AG20443 (cell line): Measurements from ENCODE around the gene HMGCLL1.

Experiments
- DNase-seq: peaks from one replicate; pipeline ENCODE4 v3.0.0; 2012; ENCODE audit warnings: low spot score, mixed read lengths

The HMGCLL1 gene

DNA sequence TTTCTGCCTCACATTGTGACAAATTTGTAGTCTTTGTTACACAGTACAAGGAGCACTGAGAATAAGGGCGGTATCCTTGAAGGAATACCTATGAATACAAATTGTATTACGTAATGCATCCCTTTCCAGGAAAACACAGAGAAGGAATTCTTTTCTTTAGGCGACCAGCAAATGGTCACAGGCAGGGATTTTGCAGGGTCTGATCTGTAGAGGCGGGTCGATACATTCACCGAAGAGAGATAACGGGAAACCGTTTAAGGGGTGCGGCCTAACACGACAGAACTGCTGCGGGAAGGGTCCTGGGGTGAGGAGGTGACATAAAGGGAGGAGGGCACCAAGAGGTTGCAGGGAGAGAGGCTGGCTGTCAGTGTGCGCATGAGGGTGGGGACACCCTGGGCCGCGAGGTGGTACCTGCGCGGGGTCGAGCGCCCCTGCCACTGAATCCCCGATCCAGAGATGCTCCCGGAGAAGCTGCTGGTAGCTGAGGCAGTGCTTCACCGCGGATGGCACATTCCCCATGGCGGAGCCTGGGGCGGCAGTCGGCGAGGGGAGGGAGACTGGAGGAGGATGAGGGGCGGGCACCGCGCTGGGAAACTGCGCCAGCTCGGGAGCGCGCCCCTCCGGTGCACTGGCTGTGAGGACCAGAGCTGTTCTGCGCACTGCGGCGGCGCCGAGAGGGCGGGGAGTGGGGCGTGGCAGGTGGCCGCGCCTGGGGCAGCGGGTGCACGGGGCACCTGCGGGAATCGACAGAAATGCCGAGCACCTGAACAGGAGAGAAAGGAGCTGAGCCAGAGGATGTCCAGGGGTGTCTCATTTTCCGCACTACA, at the start of gene HMGCLL1:
TSS of gene HMGCLL1 (minus strand) at position 656 of the 827 bp plus-strand sequence. CDS start at position 519, 137 bp downstream.
- peak; percentile 8 for DNase-seq

DNA sequence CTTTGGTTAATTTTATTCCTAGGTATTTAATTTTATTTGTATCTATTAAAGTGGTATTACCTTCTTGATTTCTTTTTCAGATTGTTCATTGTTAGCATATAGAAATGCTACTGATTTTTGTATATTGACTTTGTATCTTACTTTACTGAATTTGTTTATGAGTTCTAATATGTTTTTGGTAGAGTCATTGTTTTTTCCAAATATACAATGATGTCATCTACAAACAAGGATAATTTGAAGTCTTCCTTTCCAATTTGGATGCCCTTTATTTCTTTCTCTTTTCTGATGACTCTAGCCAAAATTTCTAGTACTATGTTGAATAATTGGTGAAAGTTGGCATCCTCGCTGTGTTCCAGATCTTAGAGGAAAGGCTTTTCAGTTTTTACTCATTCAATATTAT, 43.0 kb upstream of the HMGCLL1 start:
- DNase-seq = no peak

DNA sequence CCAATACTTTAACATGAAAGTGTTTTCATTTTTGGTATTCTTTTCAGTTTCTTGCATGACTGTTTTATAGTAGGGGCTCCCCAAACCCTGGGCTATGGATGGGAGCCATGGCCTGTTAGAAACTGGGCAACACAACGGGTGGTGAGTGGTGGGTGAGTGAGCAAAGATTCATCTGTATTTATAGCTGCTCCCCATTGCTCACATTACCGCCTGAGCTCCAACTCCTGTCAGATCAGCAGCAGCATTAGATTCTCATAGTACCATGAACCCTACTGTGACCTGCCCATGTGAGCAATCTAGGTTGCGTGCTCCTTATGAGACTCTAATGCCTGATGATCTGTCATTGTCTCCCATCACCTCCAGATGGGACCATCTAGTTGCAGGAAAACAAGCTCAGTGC, 42.3 kb upstream of the HMGCLL1 start:
- DNase-seq = no peak

DNA sequence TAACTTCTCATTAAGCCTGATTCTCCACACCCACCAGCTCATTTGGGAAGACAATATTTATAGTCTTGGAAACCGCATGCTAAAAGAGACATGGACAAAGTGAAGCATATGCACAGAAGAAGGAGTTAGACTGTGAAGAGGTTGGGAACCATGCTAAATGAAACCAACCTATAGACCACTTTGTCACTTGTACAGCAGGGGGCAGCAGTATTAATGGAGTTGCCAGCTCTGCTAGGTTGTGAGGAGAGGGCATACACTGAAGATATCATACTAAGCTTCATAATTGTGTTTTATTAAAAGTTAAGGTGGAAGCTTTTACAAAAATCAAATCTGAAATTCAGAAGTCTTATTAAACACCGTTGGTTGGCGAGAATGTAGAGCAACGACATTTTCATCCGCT, 38.3 kb upstream of the HMGCLL1 start:
- peak; percentile 27 for DNase-seq

DNA sequence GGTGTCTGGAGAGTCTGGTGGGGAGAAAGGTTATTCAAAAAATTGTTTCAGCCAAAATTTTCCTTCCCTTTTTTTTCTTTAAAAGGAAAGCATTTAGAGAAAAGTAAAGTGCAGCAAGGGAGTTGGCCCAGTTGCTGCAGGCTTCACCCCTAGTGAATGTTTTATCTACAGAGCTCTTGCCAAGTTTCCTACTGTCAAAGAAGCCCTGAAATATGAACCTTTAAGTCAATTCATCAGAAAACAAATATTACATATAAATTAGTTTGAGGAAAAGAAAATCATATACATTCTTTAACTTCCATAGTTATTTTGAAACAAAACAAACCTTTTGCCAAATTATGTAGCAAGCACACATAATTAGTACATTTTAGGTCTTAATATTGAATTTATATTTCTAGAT, 25.0 kb upstream of the HMGCLL1 start:
- DNase-seq = no peak

DNA sequence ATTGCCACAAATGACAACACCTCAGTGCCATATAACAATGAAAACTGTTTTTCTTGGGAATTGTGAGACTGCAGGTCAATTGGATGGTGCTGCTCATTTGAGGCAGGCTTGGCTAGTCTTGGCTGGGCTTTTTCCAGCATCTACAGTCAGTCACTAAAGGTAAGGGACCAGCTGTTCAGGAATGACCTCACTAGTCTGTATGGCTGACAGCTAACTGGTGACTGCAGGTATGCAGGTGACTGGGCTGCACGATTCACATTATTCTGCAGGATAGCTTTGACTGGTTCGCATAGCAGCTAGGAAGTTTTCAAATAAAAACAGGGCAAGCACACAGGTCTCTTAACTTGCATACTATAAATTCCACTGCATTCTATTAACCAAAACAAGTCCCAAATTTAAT, 22.1 kb upstream of the HMGCLL1 start:
- DNase-seq = no peak

DNA sequence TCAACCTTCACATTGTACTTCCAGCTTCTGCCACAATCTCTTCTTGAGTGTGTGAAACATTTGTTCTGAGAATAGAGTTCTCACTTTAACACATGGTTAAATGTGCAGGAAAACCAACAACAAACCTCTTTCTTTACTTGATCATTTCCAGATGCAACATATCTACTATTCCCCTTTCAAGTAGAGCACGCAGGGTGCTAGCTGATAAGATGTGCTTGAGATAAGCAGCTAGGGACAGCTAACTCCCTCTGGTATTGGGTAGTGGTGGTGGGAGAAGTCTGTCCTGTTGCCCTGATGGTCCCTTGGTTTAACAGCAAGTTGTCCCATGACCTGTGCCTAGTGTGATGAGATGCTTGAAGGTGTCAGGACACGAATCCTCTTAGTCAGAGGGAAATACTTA, 15.4 kb upstream of the HMGCLL1 start:
- no peak for DNase-seq

DNA sequence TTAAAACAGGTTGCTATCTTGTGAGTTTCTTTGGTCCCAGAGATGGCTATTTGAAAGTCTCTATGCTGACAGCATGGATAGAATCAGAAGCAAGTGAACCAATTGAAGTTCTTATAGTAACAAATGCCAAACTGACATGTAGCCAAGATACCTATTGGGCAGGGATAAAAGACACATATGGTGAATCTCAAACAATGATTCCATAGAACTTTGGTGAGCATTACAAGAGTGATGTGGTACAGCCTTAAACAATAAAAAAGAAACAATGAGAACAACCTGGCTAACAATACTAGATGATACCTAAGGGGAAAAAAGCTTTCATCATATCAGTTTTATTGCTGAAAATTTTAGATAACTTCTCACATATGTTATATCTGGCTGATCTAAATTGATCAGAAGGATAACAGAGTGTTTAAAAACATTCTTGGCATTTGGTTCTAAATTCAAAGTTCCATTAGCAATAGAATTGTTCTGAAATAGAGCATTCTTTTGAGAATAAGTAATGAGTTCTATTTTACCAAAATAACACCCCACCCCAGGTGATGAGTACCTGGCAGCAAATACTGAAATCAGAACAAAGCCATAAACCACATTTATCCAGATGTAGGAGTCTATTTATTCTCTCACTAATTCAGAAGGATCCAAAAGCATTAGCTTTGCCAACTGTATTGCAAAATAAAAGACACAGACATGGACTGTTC, 5.8 kb upstream of the HMGCLL1 start:
- DNase-seq = no peak

DNA sequence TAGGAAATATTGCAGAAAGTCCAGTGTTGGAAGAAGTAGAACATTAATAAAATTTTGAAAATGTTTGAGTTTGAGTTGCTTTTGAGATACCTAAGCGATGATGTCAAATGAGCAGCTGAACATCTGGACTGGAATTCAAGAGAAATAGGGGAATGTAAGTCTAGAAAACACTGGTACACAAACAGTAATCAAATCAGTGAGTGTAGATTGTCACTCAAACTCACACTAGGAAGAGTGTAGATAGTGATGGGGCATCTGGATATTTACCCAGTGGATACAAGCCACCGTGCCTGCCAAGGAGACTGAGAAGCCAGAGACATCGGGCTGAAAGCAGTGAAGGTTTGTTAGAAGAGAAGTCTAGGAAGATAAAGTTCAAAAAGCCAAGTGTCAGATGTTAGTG, 2.2 kb downstream of the HMGCLL1 start:
- no peak for DNase-seq

DNA sequence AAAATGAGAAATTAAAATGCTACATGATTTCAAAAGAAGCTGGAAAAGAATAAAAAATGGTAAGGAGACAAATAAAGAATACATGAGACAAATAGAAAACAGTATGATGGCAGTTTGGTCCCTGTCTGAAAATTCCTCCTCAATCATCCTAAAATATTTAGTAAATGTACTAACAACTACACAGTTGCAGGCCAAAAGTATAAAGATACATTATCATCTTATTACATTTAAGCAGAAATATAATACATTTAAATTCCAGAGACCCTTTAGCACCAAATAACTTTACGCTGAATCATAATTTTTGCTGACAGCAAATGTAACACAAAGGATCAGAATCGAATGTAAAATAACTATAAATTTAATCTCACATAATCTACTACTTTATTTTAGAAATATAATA, 4.4 kb downstream of the HMGCLL1 start:
- no peak for DNase-seq

DNA sequence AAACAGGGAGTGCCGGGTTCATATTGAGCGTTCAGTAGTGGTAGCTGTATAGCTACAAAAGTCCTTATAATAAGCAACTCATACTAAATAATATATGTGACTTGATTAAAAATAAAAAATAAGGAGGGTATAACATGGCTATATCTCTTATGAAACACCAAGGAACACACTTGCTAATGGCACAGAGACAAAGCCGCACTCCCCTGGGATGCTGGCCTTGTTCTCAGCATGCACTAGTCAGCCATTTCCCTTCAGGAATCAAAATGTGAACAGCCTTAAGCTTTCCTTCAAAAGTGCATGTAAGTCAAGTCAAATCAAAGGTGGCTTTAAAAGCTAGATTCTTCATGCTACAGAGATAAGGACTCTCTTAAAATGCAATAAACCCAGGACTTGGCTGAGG, 9.4 kb downstream of the HMGCLL1 start:
- DNase-seq = no peak

DNA sequence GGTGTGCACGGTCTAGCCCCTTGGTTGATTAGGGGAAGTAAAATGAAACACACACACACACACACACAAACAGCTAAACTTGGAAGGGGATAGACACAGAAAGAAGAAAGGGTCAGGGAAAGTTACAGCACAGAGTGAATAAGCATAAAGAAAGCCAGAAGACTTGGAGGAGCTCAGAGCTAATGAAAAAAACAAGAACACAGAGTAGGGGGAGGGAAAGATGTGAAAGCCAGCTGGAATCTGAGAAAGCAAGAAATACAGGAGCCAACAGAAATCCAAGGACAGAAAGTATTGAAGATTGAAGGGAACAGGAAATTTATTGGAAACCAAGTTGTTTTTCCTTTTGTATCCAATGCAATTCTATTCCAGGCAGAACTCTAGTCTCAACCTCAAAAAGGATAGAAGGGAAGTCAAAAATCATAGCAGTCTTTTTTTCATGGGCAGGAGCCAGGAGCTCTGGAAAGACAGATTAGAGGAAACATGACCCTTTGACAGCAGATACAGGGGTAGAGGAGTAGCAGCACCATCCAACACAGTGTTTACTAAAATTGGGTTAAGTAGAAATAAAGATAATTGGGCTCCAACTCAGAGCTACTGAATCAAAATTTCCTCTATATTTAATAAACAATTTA, 10.1 kb downstream of the HMGCLL1 start:
- no peak for DNase-seq

DNA sequence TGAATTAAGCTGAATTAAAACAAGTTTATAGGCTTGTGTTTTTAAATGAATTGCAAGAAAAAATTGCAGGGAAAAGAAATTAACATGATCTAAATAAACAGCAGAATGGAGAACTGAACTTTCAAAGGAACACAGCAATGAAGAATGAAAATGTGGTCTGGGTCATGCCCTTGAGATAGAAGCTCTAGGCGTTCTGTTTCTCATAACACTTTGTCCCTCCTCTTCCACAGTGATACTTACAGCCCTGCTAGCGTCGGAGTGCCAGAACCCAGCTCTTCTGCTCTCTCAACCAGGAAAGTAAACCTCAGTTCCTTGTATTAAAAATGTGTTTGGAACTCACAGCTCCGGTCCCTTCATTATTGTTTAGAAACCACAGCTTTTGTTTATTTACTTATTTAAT, 11.4 kb downstream of the HMGCLL1 start:
- DNase-seq = no peak

DNA sequence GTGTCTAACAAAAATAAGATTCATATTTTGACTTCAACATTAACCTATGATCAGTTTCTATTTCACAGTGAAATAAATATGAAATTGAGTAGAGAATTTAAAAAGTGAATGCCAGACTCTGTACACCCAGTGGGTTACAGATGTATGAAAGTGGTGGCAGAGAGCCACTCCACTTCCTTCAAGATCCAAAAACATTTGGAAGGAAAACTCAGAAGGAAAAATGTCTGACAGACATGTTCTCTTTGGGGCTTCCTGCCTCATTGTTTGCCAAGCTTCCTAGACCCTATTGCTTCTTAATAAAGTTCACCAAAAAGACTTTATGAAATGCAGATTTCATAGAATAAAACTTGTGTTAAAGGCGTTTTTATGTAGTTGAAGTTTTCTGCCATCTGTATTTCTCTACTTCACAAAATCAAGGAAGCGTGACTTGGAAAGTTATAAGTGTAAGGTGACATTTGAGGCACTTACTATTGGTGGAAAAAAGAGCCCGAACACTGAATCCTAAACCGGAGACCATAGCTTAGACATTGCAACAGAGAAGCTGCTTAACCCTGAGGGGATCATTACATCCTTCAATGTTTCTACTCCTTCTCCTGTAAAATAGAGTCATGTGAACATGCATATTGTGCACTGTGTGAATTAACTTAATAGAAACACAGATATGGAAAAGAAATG, 12.8 kb downstream of the HMGCLL1 start:
- DNase-seq = no peak

DNA sequence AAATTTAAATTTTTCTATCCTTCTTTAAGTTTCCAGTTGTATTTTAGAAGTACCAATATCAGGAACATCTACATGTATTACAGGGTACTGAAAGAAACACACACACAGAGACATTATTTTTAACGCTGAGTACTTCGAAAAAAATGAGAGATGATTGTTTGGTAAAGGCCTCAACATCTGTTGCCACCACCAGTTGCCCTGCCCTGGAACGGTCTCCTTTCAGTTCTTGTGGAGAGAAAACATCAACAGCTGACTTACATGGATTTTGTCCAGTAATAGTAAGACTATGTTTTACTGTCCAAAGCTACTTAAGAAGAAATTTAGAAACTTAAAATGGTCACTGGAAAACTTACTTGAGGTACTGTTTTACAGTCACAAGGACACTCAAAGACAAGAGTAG, 16.7 kb downstream of the HMGCLL1 start:
- no peak for DNase-seq

DNA sequence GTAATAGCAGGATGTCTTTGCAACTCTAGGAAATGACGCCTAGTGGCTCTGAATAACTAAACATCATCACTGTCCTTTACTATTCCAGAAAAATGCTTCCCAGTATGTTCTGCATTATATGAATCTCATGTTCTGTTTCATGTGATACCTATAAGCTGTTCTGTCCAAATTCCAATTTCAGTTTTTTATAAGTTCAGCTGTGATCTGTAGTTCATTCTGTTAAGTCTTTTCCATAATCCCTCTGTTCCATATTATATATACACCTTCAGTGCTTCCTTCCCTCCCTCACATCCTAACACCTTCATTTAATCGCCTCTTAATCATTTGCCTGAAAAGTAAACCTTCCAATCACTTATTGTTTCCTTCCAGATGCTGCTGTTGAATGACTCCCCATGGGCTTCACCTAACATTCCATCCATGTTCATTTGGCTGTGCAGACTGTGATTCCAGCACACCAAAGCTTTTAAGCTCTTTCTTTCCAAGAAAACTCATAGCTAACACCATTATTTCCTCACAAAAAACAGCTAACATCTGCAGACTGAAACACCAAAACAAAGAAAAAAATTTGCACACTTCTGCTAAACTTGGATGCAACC, 18.6 kb downstream of the HMGCLL1 start:
- DNase-seq = no peak

DNA sequence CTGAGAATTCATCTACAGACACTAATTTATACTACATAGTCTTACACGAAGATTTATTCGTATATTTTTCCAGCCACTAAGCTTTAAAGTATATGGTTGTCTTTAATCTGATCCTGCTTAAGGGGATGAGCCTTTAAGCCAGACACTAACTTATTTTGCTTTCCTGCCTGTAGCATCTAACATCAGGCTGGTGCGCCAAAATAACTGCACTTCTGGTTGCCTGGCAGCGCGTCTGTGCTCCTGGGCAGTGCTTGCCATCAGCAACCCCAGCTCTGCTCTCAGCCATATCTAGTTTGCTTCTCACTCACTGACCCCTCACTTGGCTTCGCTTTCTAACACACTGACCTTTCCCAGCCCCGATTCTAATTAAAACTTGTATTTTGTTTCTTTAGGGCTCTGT, 21.8 kb downstream of the HMGCLL1 start:
- no peak for DNase-seq

DNA sequence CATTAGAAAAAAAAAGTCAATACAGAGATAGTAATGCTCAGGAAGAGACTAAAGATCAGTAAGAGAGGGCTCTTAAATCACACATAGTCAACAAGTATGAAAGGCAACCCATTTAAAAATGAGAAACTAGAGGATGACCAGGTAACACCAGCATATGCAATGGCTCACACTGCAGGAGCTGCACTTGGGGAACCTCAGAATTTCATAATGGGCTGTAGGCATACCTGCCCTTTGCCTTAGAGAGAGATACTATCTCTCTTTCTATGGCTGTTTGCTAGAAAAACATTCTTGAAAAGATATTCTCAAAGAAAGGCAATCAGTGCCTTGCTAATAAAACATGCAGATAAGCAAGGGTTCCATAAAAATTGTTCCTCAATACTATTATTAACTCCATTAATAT, 33.2 kb downstream of the HMGCLL1 start:
- no peak for DNase-seq

DNA sequence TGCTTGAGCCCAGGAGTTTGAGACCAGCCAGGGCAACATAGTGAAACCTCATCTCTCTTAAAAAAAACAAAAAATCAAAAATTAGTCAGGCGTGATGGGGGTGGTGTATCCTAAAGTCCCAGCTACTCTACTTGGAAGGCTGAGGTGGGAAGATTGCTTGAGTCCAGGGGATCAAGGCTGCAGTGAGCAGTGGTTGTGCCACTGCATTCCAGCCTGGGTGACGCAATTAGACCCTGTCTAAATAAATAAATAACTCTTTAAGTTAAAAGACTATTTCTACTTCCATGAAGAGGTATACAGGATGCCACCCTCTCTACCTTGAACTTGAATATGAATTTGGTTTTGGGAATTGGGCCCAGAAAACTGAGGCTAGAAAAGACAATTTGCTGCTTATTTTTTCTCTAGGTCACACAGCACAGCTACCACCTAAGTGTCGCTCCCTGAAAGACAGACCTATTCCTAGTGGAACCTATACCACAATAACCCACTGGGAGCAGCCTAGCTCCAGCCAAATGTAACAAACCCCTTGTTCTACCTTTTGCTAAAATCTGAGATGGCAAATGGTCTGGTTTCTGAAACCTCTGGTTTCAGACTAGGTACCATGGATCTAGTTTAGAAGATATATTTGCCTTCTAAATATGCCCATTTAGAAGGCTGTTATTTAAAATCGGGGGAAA, 35.2 kb downstream of the HMGCLL1 start:
- DNase-seq = no peak

DNA sequence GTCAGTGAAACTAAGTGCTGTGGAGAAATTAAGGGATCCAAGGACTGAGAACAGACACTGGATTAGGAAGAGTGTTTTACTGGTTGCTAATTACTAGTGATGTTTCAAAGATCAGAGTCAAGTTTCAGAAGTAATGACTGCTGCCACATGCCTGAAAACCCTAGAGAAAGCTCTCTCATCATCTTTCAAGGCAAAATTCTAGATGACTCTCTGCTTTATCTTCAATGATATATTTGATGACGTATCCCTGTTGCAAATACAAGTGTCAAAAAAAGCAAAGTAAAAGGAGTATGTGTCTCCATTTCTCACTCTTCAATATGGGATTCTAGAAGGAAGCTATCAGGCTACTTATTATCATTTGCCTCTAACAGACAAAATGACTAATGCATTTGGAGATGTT, 38.0 kb downstream of the HMGCLL1 start:
- no peak for DNase-seq

DNA sequence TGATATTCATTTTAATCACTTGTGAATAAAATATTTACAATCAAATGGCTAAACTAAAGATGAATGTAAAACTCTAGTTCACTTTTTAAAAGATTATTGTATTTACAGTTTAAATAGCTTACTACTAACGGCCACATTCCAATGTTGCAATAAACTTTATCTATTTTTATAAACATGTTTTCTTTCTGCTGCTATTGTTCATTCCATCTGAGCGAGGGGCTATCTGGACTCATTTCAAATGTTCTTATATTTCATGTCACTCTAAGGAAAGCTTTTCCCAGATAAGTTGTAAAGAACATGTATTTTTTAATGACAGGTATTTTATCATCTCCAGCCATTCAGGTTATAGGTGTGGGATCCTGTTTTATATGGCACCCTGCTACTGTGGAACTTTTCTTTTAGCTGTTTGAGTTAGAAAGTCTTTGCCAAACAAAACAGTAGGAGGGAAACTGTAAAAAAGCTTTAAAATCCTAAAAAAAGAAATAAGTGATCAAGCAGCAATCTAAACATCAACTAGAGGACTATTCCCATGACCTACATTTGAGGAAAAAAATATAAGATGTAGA, 42.5 kb downstream of the HMGCLL1 start:
- no peak for DNase-seq
